Type B pancreatic cell (in vitro differentiated cells): Measurements from ENCODE around the gene PALM. TPM values are rescaled to one million over a fixed set of nuclear protein-coding genes. Genes with fewer than 3 reads are reported as not detected.

Experiments used
- DNase-seq: peaks from one replicate; pipeline ENCODE4 v3.0.0; 2021; ENCODE audit warnings: mixed read lengths; ENCODE audit not compliant: unreplicated experiment; ENCODE audit errors: extremely low spot score
- H3K27ac Mint-ChIP-seq: 2 replicates; pipeline ENCODE4 v1.8.0; 2021; ENCODE audit warnings: mild to moderate bottlenecking, mixed read lengths
- H3K27me3 Mint-ChIP-seq: 2 replicates; pipeline ENCODE4 v1.8.0; 2021; ENCODE audit warnings: mixed read lengths
- H3K36me3 Mint-ChIP-seq: 2 replicates; pipeline ENCODE4 v1.8.0; 2021; ENCODE audit warnings: mixed read lengths
- H3K4me1 Mint-ChIP-seq: one replicate; pipeline ENCODE4 v1.8.0; 2021; ENCODE audit warnings: mixed read lengths; ENCODE audit not compliant: unreplicated experiment
- H3K4me3 Mint-ChIP-seq: 2 replicates; pipeline ENCODE4 v1.8.0; 2021; ENCODE audit warnings: mild to moderate bottlenecking, mixed read lengths
- H3K9me3 Mint-ChIP-seq: 2 replicates; pipeline ENCODE4 v1.8.0; 2021; ENCODE audit warnings: mixed read lengths
- CTCF ChIP-seq: fragments of 200-600 bp; sonication (generic); conservative IDR thresholded peaks from 2 replicates; pipeline ENCODE4 v1.5.0; 2021; ENCODE audit warnings: antibody characterized with exemption, mild to moderate bottlenecking
- total RNA-seq: library from RNA; stranded (reverse); gene quantifications from 2 replicates; pipeline ENCODE4 v1.2.1, GENCODE V29; 2021; ENCODE audit warnings: low replicate concordance

Gene PALM
- total RNA-seq, 1 donor from 2014 or later = 64.1 TPM

DNA sequence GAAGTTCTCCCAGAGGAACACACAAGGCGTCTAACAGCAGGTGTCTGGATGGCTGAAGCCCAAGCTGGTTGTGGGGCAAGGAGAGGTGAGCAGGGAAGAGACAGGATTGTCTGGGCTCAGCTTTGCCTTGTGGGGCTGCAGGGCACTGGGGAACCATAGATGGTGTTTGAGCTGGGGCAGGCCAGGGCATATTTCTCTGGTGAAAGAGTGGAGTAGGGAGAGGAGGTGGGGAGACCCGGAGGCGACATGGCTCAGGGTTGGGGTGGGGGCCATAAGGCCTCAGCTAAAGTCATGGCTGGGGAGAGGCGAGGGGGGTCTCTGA lies 5.4 kb upstream of the PALM start:
- Mint-ChIP-seq H3K4me3 (peak overlapping the region; percentile 69), H3K4me1 (no peaks in the 10 kb centered on the region), H3K27me3 (peaks cover 4% of the 10 kb centered on the region), H3K27ac (peak overlapping the region; percentile 31), H3K9me3 (no peaks in the 10 kb centered on the region), H3K36me3 (no peaks in the 10 kb centered on the region)
- TF ChIP-seq CTCF = no peak
- no peak for DNase-seq

GRCh38 chr19:703651-704446 lies 4.9 kb upstream of the PALM start:
- peak overlapping the region; percentile 31 for H3K27ac Mint-ChIP-seq
- no peaks in the 10 kb centered on the region for H3K9me3 Mint-ChIP-seq
- H3K4me1 Mint-ChIP-seq = no peaks in the 10 kb centered on the region
- peaks cover 4% of the 10 kb centered on the region for H3K27me3 Mint-ChIP-seq
- no peak for DNase-seq
- no peaks in the 10 kb centered on the region for H3K36me3 Mint-ChIP-seq
- peak overlapping the region; percentile 69 for H3K4me3 Mint-ChIP-seq
- TF ChIP-seq CTCF = no peak

DNA sequence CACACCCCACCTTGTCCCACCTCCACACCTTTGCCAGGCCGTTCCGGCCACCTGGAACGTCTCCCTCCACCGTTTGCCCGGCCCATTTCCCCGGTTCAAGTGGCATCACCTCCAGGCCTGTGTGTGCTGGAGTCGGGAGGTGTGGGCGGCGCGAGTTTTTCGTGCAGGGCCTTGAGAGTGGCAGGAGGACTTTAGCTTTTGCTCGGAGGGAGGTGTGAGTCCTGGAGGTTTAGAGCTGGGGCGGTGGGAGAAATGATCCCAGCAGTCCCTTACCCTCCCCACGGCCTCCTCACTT lies 4.3 kb upstream of the PALM start:
- Mint-ChIP-seq H3K4me3 (no peak overlapping the region), H3K27ac (no peak overlapping the region), H3K4me1 (no peaks in the 10 kb centered on the region), H3K27me3 (peaks cover 4% of the 10 kb centered on the region), H3K9me3 (no peaks in the 10 kb centered on the region), H3K36me3 (no peaks in the 10 kb centered on the region)
- no peak for DNase-seq
- no peak for TF ChIP-seq CTCF

DNA sequence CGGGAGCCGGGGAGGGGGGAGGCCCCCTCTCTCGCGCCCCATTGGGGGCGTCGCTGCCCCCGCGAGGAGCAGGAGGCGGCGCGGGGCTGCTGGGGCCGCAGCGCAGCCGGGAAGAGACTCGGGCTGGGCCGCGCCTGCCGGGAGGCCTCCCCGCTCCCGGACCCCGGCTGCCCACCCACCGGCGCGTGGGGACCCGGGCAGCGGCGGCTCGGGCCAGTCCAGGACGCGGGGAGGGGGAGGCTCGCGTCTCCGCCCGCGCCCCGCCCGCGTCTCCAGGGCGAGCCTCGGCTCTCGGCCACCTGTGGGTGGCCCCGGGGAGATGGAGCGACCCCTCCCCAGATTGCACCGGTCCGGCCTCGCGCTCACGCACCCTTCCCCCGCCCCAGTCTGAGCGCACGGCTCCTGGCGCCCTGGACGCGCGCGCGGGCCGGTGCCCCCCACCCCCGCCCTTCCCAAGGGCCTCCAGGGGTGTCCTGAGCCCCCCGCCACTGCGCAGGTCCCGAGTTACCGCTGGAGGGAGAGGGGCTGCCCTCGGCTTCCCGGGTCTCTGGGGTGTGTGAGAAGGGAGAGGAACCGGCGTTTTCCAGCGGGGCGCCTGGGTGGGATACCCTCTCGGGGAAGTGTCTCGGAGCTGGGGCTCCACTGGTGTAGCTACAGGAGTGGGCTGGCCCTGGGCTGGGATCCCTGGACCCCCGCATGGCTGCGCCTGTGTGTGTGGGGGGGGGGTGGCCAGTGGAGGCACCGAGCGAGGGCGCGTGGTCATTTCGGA lies 645 bp downstream of the PALM start:
- peak overlapping the region; percentile 73 for H3K4me3 Mint-ChIP-seq
- no peaks in the 10 kb centered on the region for H3K27me3 Mint-ChIP-seq
- H3K36me3 Mint-ChIP-seq = no peaks in the 10 kb centered on the region
- no peak for DNase-seq
- H3K4me1 Mint-ChIP-seq = peaks cover 10% of the 10 kb centered on the region
- TF ChIP-seq CTCF = no peak
- H3K9me3 Mint-ChIP-seq = no peaks in the 10 kb centered on the region
- H3K27ac Mint-ChIP-seq = no peak overlapping the region

DNA sequence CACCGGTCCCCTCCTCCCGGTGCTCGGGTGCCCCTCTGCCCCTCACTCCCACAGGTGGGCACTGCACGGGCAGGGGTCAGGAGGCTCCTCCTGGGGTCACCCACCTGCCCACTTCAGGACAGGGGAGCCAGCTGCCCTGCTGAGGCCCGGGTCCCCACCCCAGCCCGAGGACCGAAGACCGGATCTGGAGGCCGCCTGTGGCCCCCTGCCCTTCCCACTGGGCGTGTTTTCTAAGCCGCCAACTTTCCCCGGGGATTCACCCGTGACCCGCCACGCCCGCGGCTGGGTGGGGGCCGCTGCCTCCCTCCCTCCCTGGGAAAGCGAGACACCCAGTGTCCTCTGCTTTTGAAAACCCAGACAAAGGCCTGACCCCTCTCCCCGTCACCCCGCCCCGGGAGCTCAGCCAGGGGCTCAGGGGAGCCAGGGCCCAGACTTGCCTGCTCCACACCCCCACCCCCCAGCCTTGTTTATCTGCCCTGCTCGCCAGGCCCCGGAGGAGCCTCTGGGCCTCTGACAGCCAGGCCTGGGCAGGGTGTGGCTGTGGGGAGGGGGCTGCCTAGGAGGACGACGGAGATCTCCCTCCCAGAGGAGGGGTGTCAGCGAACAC lies 1.3 kb downstream of the PALM start:
- no peaks in the 10 kb centered on the region for H3K9me3 Mint-ChIP-seq
- no peak overlapping the region for H3K4me3 Mint-ChIP-seq
- H3K4me1 Mint-ChIP-seq = peaks cover 10% of the 10 kb centered on the region
- H3K36me3 Mint-ChIP-seq = no peaks in the 10 kb centered on the region
- H3K27me3 Mint-ChIP-seq = no peaks in the 10 kb centered on the region
- DNase-seq = no peak
- TF ChIP-seq CTCF = no peak
- H3K27ac Mint-ChIP-seq = no peak overlapping the region
